HCT116 (cell line): ENCODE results near the gene PHLDA1. TPM values are rescaled to one million over a fixed set of nuclear protein-coding genes. Genes with fewer than 3 reads are reported as not detected.
A peak's percentile ranks its signal among the peaks of the same experiment; 100 is the strongest.

Experiments
- ATAC-seq: fragments of 200-7000 bp; cut with Tn5 transposase; 2 replicates; pipeline ENCODE4 v1.9.1; 2020; ENCODE audit warnings: mild to moderate bottlenecking, moderate library complexity
- BruUV-seq: library from RNA; stranded (reverse); fragments of 400-500 nt; replicated peaks from 2 replicates; lab custom pipeline; 2021; lab: Mats Ljungman, UMichigan
- CTCF ChIA-PET: fragments of 300-600 bp; sonication (Branson Sonifier 250); formaldehyde crosslinking; loops from one replicate; lab custom pipeline; 2021; ENCODE audit warnings: antibody characterized with exemption; lab: Charles Lee
- POLR2A ChIA-PET: fragments of 300-600, 350-600 bp; sonication (Branson Sonifier 250); formaldehyde crosslinking; loops from one replicate; lab custom pipeline; 2021; ENCODE audit warnings: antibody characterized with exemption; lab: Charles Lee
- RAD21 ChIA-PET, 2 experiments: fragments of 300-600 bp; sonication (Branson Sonifier 250); formaldehyde crosslinking; loops; one replicate each; lab custom pipeline; 2023; ENCODE audit warnings: low total read pairs in 2 of 2; ENCODE audit not compliant: uncharacterized antibody in 2 of 2, unreplicated experiment in 2 of 2, low non-redundant PET in 1 of 2; lab: Charles Lee
- DNase-seq: peaks from one replicate; pipeline ENCODE4 v3.0.0-alpha.2; 2010; ENCODE audit warnings: low read depth, low spot score
- H2AFZ ChIP-seq: fragments of 200-600 bp; shearing (Covaris generic), sonication (generic); 2 replicates; pipeline ENCODE4 v1.6.1; 2017; ENCODE audit warnings: low read depth, mixed run types, mixed read lengths, antibody characterized with exemption, low read length; ENCODE audit not compliant: poor library complexity, severe bottlenecking
- H3K27ac ChIP-seq: 2 replicates; pipeline ENCODE4 v1.5.1; 2012; ENCODE audit warnings: low read depth, low read length
- H3K27me3 ChIP-seq: fragments of 200-600 bp; sonication (generic); 2 replicates; pipeline ENCODE4 v1.6.1; 2016; ENCODE audit warnings: mixed run types, low read length, mixed read lengths; ENCODE audit not compliant: insufficient read depth
- H3K36me3 ChIP-seq, 2 experiments: fragments of 200-500 bp in 1 of 2; fragments of 200-600 bp in 1 of 2; sonication (Bioruptor generic) in 1 of 2; sonication (generic) in 1 of 2; 2 replicates each; pipeline versions ENCODE4 v1.5.1 to v1.6.1; 2014 to 2016; ENCODE audit warnings: low read length in 2 of 2, inconsistent platforms in 1 of 2, mixed read lengths in 1 of 2, mixed run types in 1 of 2; ENCODE audit not compliant: insufficient read depth in 2 of 2, control insufficient read depth in 1 of 2
- H3K4me1 ChIP-seq, 2 experiments: fragments of 200-600 bp in 1 of 2; sonication (generic) in 1 of 2; 2 replicates each; pipeline versions ENCODE4 v1.5.1 to v1.6.1; 2012 to 2017; ENCODE audit warnings: low read length in 2 of 2, inconsistent platforms in 1 of 2, mild to moderate bottlenecking in 1 of 2, mixed read lengths in 1 of 2, mixed run types in 1 of 2, moderate library complexity in 1 of 2; ENCODE audit not compliant: insufficient read depth in 2 of 2, control insufficient read depth in 1 of 2
- H3K4me2 ChIP-seq: fragments of 200-600 bp; sonication (generic); 2 replicates; pipeline ENCODE4 v1.6.1; 2017; ENCODE audit warnings: mixed run types, low read length, mixed read lengths
- H3K4me3 ChIP-seq, 2 experiments: fragments of 200-600 bp in 1 of 2; sonication (generic) in 1 of 2; replicated peaks in 1 of 2; 2 replicates each; pipeline ENCODE4 v1.5.1; 2011 to 2016; ENCODE audit warnings: low read length in 2 of 2, control low read depth in 1 of 2, low read depth in 1 of 2, mild to moderate bottlenecking in 1 of 2, mixed read lengths in 1 of 2, mixed run types in 1 of 2
- H3K79me2 ChIP-seq: fragments of 200-600 bp; sonication (generic); 2 replicates; pipeline ENCODE4 v1.6.1; 2017; ENCODE audit warnings: mild to moderate bottlenecking, mixed run types, low read length, moderate library complexity, mixed read lengths; ENCODE audit not compliant: insufficient read depth
- H3K9ac ChIP-seq: fragments of 200-600 bp; sonication (generic); 2 replicates; pipeline ENCODE4 v1.6.1; 2016; ENCODE audit warnings: low read length, mixed read lengths
- H3K9me2 ChIP-seq: fragments of 200-600 bp; sonication (generic), shearing (Covaris generic); 2 replicates; pipeline ENCODE4 v1.6.1; 2017; ENCODE audit warnings: mixed run types, mild to moderate bottlenecking, moderate library complexity; ENCODE audit not compliant: insufficient read depth
- H3K9me3 ChIP-seq, 2 experiments: fragments of 200-500 bp in 1 of 2; fragments of 200-600 bp in 1 of 2; sonication (Bioruptor generic) in 1 of 2; sonication (generic) in 1 of 2; 2 replicates each; pipeline ENCODE4 v1.6.1; 2014 to 2017; ENCODE audit warnings: low read length in 2 of 2, mixed read lengths in 2 of 2, inconsistent platforms in 1 of 2, low read depth in 1 of 2, mild to moderate bottlenecking in 1 of 2, mixed run types in 1 of 2, moderate library complexity in 1 of 2; ENCODE audit not compliant: control insufficient read depth in 1 of 2, insufficient read depth in 1 of 2
- H4K20me1 ChIP-seq: fragments of 200-600 bp; sonication (generic), shearing (Covaris generic); 2 replicates; pipeline ENCODE4 v1.6.1; 2017; ENCODE audit warnings: mixed run types, mild to moderate bottlenecking, moderate library complexity; ENCODE audit not compliant: insufficient read depth
- JUND ChIP-seq: IDR thresholded peaks from 2 replicates; pipeline ENCODE4 v1.6.1; 2012
- POLR2AphosphoS5 ChIP-seq: IDR thresholded peaks from 2 replicates; pipeline ENCODE4 v1.6.1; 2011; ENCODE audit warnings: mild to moderate bottlenecking, low read depth, low read length, moderate library complexity
- RAD21 ChIP-seq: IDR thresholded peaks from 2 replicates; pipeline ENCODE4 v1.6.1; 2012; ENCODE audit warnings: low read depth, mild to moderate bottlenecking
- TCF7L2 ChIP-seq: IDR thresholded peaks from 2 replicates; pipeline ENCODE4 v1.7.0; 2011; ENCODE audit warnings: borderline replicate concordance, inconsistent platforms; ENCODE audit not compliant: insufficient read depth, insufficient read length; ENCODE audit errors: extremely low read depth
- ZNF274 ChIP-seq: fragments of 200-500 bp; sonication (Bioruptor generic); IDR thresholded peaks from 2 replicates; pipeline ENCODE4 v1.6.1; 2014; ENCODE audit warnings: mild to moderate bottlenecking, low read depth, low read length, inconsistent platforms
- intact Hi-C: fragments of 100-400 bp; cut with micrococcal nuclease; formaldehyde crosslinking; loops from 2 replicates; pipeline ENCODE4 v1.10.0; 2022
- total RNA-seq: library from RNA; stranded (reverse); gene quantifications from one replicate; pipeline ENCODE4 v1.2.1, GENCODE V29; 2021; ENCODE audit not compliant: unreplicated experiment
- TF ChIP-seq, protein P1 (sequence below), 3 experiments: fragments of 200-600 bp in 1 of 3; sonication (generic) in 1 of 3; IDR thresholded peaks in 2 of 3; conservative IDR thresholded peaks in 1 of 3; 2 replicates each; pipeline ENCODE4 v1.5.1; 2012 to 2017; ENCODE audit warnings: low read depth in 2 of 3, low read length in 2 of 3, antibody characterized with exemption in 1 of 3, borderline replicate concordance in 1 of 3, control low read depth in 1 of 3, mild to moderate bottlenecking in 1 of 3, mixed read lengths in 1 of 3, mixed run types in 1 of 3, moderate library complexity in 1 of 3; ENCODE audit not compliant: insufficient read depth in 1 of 3

The PHLDA1 gene
- total RNA-seq, 1 experiment from 2014 or later, result 231 TPM

DNA sequence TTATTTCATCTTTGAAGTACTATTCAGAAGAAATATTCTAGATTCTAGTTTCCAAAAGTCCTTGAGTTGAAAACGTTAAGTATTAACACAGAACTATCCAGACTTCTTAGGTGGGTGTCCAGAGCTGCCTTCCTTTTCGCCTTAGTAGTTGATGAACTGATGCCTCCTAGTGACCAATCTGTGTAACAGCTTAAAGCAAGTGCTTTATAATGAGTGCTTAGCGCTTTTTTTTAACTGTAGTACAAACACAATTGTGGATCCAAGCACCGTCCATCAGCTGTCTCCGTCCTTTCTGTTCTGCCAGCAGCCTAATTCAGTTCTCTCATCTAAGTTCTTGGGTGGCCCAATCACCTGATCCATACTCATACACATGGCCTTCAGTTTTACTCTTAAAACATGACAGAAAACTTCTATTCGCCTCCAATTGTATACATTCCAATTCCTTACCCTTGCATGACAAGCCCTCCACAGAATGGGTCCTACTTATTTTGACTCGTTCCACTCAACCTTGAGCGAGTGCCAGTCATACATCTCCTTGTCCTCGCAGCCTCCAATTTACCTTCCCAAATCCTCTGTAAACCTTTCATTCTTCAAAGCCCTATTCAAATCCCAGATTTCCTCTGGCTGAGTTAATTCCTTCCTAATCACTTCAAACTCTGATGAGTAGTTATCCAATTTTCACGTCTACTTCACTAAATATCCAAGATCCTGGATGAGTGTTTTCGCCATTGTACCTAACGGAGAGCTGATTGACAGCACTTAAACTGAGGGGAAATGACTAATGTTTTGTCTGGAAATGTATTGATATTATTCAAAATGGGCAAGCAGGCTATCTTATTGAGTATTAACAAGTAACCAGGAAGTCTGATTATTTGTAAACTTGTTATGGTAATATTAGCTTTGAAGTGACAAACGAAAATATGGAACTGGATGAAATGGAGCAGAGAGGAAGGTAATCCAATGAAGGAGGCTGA lies 5.8 kb upstream of the PHLDA1 start:
- Histone ChIP-seq H3K36me3 (no peaks in the 10 kb centered on the region), H3K27me3 (no peaks in the 10 kb centered on the region), H3K4me3 (no peak overlapping the region), H3K9me3 (no peaks in the 10 kb centered on the region), H3K9ac (no peak overlapping the region), H4K20me1 (no peaks in the 10 kb centered on the region), H3K9me2 (no peaks in the 10 kb centered on the region), H3K4me2 (no peak overlapping the region), H3K79me2 (peaks cover 19% of the 10 kb centered on the region), H3K27ac (peak overlapping the region; percentile 57), H3K4me1 (peaks cover 25 to 50% of the 10 kb centered on the region in 2 experiments), H2AFZ (no peak overlapping the region)
- BruUV-seq, result no TSS peak
- POLR2A ChIA-PET, result interaction anchor here (1.7 kb wide), 1 partner anchor 9 kb away, joined by 10 read pairs; no protein-coding TSS in a partner anchor
- intact Hi-C loops, result loop anchor here (10.0 kb wide), 1 partner anchor 417 kb away; no protein-coding TSS in a partner anchor
- CTCF ChIA-PET, result interaction anchor here (1.1 to 1.5 kb wide), 2 partner anchors 11 to 17 kb away, joined by 3 read pairs; no protein-coding TSS in a partner anchor
- RAD21 ChIA-PET, result no interaction called here
- ATAC-seq (peak; percentile 60), DNase-seq (no peak)
- TF ChIP-seq TCF7L2 (no peak), ZNF274 (no peak), RAD21 (peak; percentile 60), JUND (peak; percentile 17; the same call in 1 of the 2 replicates), POLR2AphosphoS5 (peak; percentile 30; the same call in 1 of the 2 replicates)
- TF ChIP-seq, protein P1, sequence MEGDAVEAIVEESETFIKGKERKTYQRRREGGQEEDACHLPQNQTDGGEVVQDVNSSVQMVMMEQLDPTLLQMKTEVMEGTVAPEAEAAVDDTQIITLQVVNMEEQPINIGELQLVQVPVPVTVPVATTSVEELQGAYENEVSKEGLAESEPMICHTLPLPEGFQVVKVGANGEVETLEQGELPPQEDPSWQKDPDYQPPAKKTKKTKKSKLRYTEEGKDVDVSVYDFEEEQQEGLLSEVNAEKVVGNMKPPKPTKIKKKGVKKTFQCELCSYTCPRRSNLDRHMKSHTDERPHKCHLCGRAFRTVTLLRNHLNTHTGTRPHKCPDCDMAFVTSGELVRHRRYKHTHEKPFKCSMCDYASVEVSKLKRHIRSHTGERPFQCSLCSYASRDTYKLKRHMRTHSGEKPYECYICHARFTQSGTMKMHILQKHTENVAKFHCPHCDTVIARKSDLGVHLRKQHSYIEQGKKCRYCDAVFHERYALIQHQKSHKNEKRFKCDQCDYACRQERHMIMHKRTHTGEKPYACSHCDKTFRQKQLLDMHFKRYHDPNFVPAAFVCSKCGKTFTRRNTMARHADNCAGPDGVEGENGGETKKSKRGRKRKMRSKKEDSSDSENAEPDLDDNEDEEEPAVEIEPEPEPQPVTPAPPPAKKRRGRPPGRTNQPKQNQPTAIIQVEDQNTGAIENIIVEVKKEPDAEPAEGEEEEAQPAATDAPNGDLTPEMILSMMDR (IDR thresholded peaks at IDR 0.05 in 2 of 3, conservative IDR thresholded peaks at IDR 0.05 in 1 of 3; ENCODE audit: borderline replicate concordance in 1 of 3, insufficient read depth in 1 of 3, low read depth in 2 of 3, low read length in 2 of 3), result peak; percentile 26 to 64 (median 42); a peak in 4 of 6 replicates
- TF ChIP-seq, all 23 proteins: peak for 4
